K562 (cell line): ENCODE measurements around the gene TGFB2. TPM values are rescaled to one million over a fixed set of nuclear protein-coding genes. Genes with fewer than 3 reads are reported as not detected.

ENCODE experiments used
- ATAC-seq: fragments of 200-7000 bp; cut with Tn5 transposase; 3 replicates; pipeline ENCODE4 v1.9.1; 2020; ENCODE audit warnings: moderate library complexity
- Bru-seq: library from RNA; stranded (reverse); fragments of 400-500 nt; gene quantifications from one replicate; lab custom pipeline; 2021; lab: Mats Ljungman, UMichigan
- BruChase-seq, 2 experiments: library from RNA; stranded (reverse); fragments of 400-500 nt; gene quantifications; one replicate each; lab custom pipeline; 2021; lab: Mats Ljungman, UMichigan
- BruUV-seq: library from RNA; stranded (reverse); fragments of 400-500 nt; replicated peaks from 2 replicates; lab custom pipeline; 2021; lab: Mats Ljungman, UMichigan
- CTCF ChIA-PET: fragments of 300-600 bp; formaldehyde crosslinking; extraction: SDS; loops from one replicate; lab custom pipeline; 2021; ENCODE audit warnings: low intra/inter-chr PET ratio; lab: Yijun Ruan, JAX
- POLR2A ChIA-PET: fragments of 300-600, 350-650 bp; sonication (Branson Sonifier 250); formaldehyde crosslinking; extraction: SDS; loops from one replicate; lab custom pipeline; 2021; ENCODE audit warnings: antibody characterized with exemption, inconsistent platforms; lab: Yijun Ruan, JAX
- DNase-seq, 4 experiments: peaks; one replicate each; pipeline versions ENCODE4 v3.0.0 to v3.0.0-alpha.2; 2011 to 2018; ENCODE audit warnings: low spot score in 3 of 4, mixed read lengths in 3 of 4; ENCODE audit errors: extremely low read depth in 1 of 4
- FAIRE-seq: peaks from 2 replicates; lab custom pipeline; 2011; peaks lifted over from hg19 to GRCh38; lab: Jason Lieb, UNC
- H2AFZ ChIP-seq: 2 replicates; pipeline ENCODE4 v1.6.0; 2011; ENCODE audit warnings: low read depth, low read length, control low read depth, inconsistent platforms
- H3K27ac ChIP-seq: fragments of 200-600 bp; 3 replicates; pipeline ENCODE4 v1.8.0; 2011; ENCODE audit warnings: low read depth, mild to moderate bottlenecking, control low read depth, inconsistent platforms, low read length, moderate library complexity, mixed read lengths; ENCODE audit errors: extremely low read depth
- H3K27me3 ChIP-seq, 2 experiments: fragments of 300-600 bp in 1 of 2; 2 replicates in 1 of 2; 3 replicates in 1 of 2; pipeline versions ENCODE4 v1.6.0 to v1.8.0; 2011; ENCODE audit warnings: inconsistent platforms in 2 of 2, low read length in 2 of 2, mild to moderate bottlenecking in 1 of 2, mixed read lengths in 1 of 2, moderate library complexity in 1 of 2; ENCODE audit not compliant: control insufficient read depth in 2 of 2, insufficient read depth in 2 of 2
- H3K36me3 ChIP-seq: fragments of 300-600 bp; 3 replicates; pipeline ENCODE4 v1.8.0; 2011; ENCODE audit warnings: mild to moderate bottlenecking, low read length, inconsistent platforms; ENCODE audit not compliant: control insufficient read depth, insufficient read depth
- H3K4me1 ChIP-seq, 2 experiments: fragments of 200-600 bp in 1 of 2; replicated peaks in 1 of 2; 2 replicates in 1 of 2; 3 replicates in 1 of 2; pipeline versions ENCODE4 v1.5.1 to v1.8.0; 2011; ENCODE audit warnings: inconsistent platforms in 2 of 2, low read length in 2 of 2, mild to moderate bottlenecking in 1 of 2, mixed read lengths in 1 of 2, moderate library complexity in 1 of 2; ENCODE audit not compliant: control insufficient read depth in 2 of 2, insufficient read depth in 2 of 2
- H3K4me2 ChIP-seq: 2 replicates; pipeline ENCODE4 v1.6.1; 2011; ENCODE audit warnings: low read length, control low read depth, inconsistent platforms, mixed read lengths; ENCODE audit not compliant: insufficient read depth
- H3K4me3 ChIP-seq: fragments of 200-600 bp; sonication (generic), shearing (Covaris generic); 2 replicates; pipeline ENCODE4 v1.5.1; 2016; ENCODE audit warnings: control low read depth, inconsistent platforms
- H3K79me2 ChIP-seq: fragments of 200-600 bp; 3 replicates; pipeline ENCODE4 v1.8.0; 2011; ENCODE audit warnings: low read length, inconsistent platforms; ENCODE audit not compliant: control insufficient read depth, insufficient read depth
- H3K9ac ChIP-seq, 2 experiments: 2 replicates each; pipeline versions ENCODE4 v1.6.0 to v1.6.1; 2011; ENCODE audit warnings: low read depth in 2 of 2, low read length in 2 of 2, control low read depth in 1 of 2, inconsistent platforms in 1 of 2, mild to moderate bottlenecking in 1 of 2, mixed read lengths in 1 of 2; ENCODE audit not compliant: insufficient read depth in 1 of 2
- H3K9me1 ChIP-seq: one replicate; pipeline ENCODE4 v1.6.0; 2011; ENCODE audit warnings: inconsistent platforms, mild to moderate bottlenecking, low read length, moderate library complexity; ENCODE audit not compliant: control insufficient read depth, insufficient read depth
- H3K9me3 ChIP-seq: replicated peaks from 2 replicates; pipeline ENCODE4 v1.5.1; 2011; ENCODE audit warnings: low read depth, low read length, inconsistent platforms; ENCODE audit not compliant: control insufficient read depth, insufficient read depth
- H4K20me1 ChIP-seq: replicated peaks from 2 replicates; pipeline ENCODE4 v1.6.1; 2011; ENCODE audit warnings: low read length, inconsistent platforms, mixed read lengths; ENCODE audit not compliant: control insufficient read depth, insufficient read depth
- BRD4 ChIP-seq: fragments of 200-600 bp; sonication (generic); IDR thresholded peaks from 2 replicates; pipeline ENCODE4 v1.6.1; 2017; ENCODE audit warnings: inconsistent platforms
- CEBPZ ChIP-seq: fragments of 150-350 bp; IDR thresholded peaks from 2 replicates; pipeline ENCODE4 v1.6.1; 2014; ENCODE audit warnings: low read depth, mild to moderate bottlenecking, low read length, borderline replicate concordance
- ELK3 ChIP-seq: fragments of 450-650 bp; formaldehyde crosslinking; IDR thresholded peaks from 2 replicates; pipeline ENCODE4 v1.4.0; 2020; ENCODE audit warnings: mild to moderate bottlenecking
- ERF ChIP-seq: fragments of 450-650 bp; formaldehyde crosslinking; IDR thresholded peaks from 2 replicates; pipeline ENCODE4 v1.4.0; 2020; ENCODE audit warnings: mild to moderate bottlenecking, mixed read lengths
- EWSR1 ChIP-seq: fragments of 450-650 bp; IDR thresholded peaks from 2 replicates; pipeline ENCODE4 v1.6.1; 2018; ENCODE audit warnings: borderline replicate concordance, mild to moderate bottlenecking, low read depth, moderate library complexity; ENCODE audit not compliant: partially characterized antibody
- FOXJ2 ChIP-seq: fragments of 200-800 bp; sonication (Bioruptor generic); IDR thresholded peaks from 2 replicates; pipeline ENCODE4 v1.6.1; 2016; ENCODE audit warnings: missing genetic modification characterization, missing compliant biosample characterization
- MAX ChIP-seq: sonication (generic); formaldehyde crosslinking; IDR thresholded peaks from 2 replicates; pipeline ENCODE4 v1.9.0; 2022; ENCODE audit warnings: mild to moderate bottlenecking, missing genetic modification reagents
- MAZ ChIP-seq, 2 experiments: fragments of 450-650 bp in 1 of 2; sonication (generic) in 1 of 2; formaldehyde crosslinking; IDR thresholded peaks in 1 of 2; conservative IDR thresholded peaks in 1 of 2; 2 replicates each; pipeline versions ENCODE4 v1.4.0 to v1.5.0; 2020; ENCODE audit warnings: mild to moderate bottlenecking in 1 of 2, missing genetic modification reagents in 1 of 2
- ZC3H8 ChIP-seq: fragments of 450-650 bp; IDR thresholded peaks from 2 replicates; pipeline ENCODE4 v1.6.1; 2017
- WGBS: fragments of 100-300 bp; shearing (Covaris generic); methylation state at CpG from one replicate; pipeline ENCODE4 v1.1.6; 2016; ENCODE audit warnings: low coverage, mixed read lengths; ENCODE audit not compliant: insufficient coverage; ENCODE audit errors: missing lambda C conversion rate; 5-methylcytosine and 5-hydroxymethylcytosine counted together
- in situ Hi-C: fragments of 300-500 bp; cut with MboI; formaldehyde crosslinking; loops from 4 replicates; pipeline ENCODE4 v1.15.0; 2018; ENCODE audit warnings: inconsistent platforms, mixed read lengths
- intact Hi-C: fragments of 100-400 bp; cut with micrococcal nuclease; formaldehyde crosslinking; loops from 2 replicates; pipeline ENCODE4 v1.14.2; 2022
- long read RNA-seq, 3 experiments: library from polyadenylated mRNA in 2 of 3; library from RNA in 1 of 3; unstranded in 2 of 3; stranded (forward) in 1 of 3; transcript quantifications; one replicate each; pipeline ENCODE4 v2.0.0, GENCODE V29; 2019 to 2022
- polyA minus RNA-seq, 3 experiments: library from RNA; depleted of rRNA, polyadenylated mRNA; stranded (reverse); fragments of >200 nt; gene quantifications; 2 replicates each; pipeline ENCODE4 v1.2.3, GENCODE V29; 2011
- polyA plus RNA-seq, 8 experiments: library from polyadenylated mRNA; depleted of rRNA in 4 of 8; stranded (reverse) in 5 of 8; unstranded in 3 of 8; fragments of >200 nt; fragmentation: Nextera tagmentation in 2 of 8; fragmentation: Illumina TruSeq in 1 of 8; extraction: Ambion mirVana in 2 of 8; extraction: Trizol in 1 of 8; gene quantifications; 2 replicates each; pipeline versions ENCODE4 v1.2.1 to v1.2.3, GENCODE V29; 2011 to 2014; ENCODE audit warnings: inconsistent platforms in 1 of 8, missing spikeins in 1 of 8
- total RNA-seq, 7 experiments: library from RNA; depleted of rRNA in 6 of 7; stranded (reverse); fragments of >200 nt in 6 of 7; fragmentation: Illumina TruSeq in 2 of 7; extraction: Trizol in 2 of 7; gene quantifications; 2 replicates each; pipeline versions ENCODE4 v1.2.1 to v1.2.3, GENCODE V29; 2011 to 2021; ENCODE audit warnings: low replicate concordance in 1 of 7

The TGFB2 gene
- total RNA-seq (2011; cell fraction: chromatin; rRNA removed; ENCODE audit: low replicate concordance) = 0.09 TPM in 1 of 2 replicates, not detected in the other
- not detected in 2 replicates for total RNA-seq (2011; cell fraction: nucleolus; rRNA removed)
- 0.99 TPM in 1 of 2 replicates, not detected in the other for total RNA-seq (2011; cell fraction: nucleoplasm; rRNA removed)
- 0.04 and 0.41 TPM in 2 replicates for total RNA-seq (2014; rRNA removed)
- 0.11 TPM in 1 of 2 replicates, not detected in the other for total RNA-seq (2014; rRNA removed; fragmentation: Illumina TruSeq; extraction: Trizol)
- 0.04 and 0.14 TPM in 2 replicates for total RNA-seq (2015; rRNA removed; fragmentation: Illumina TruSeq; extraction: Trizol)
- total RNA-seq (2021) = 0.04 and 0.11 TPM in 2 replicates
- polyA plus RNA-seq (2011; rRNA removed) = 0.03 and 0.14 TPM in 2 replicates
- 0.01 TPM in 1 of 2 replicates, not detected in the other for polyA plus RNA-seq (2011; cell fraction: cytosol; rRNA removed)
- 0.20 and 0.36 TPM in 2 replicates for polyA plus RNA-seq (2011; cell fraction: nucleus; rRNA removed)
- 0.07 and 0.17 TPM in 2 replicates for polyA plus RNA-seq (2012)
- polyA plus RNA-seq (2014; fragmentation: Illumina TruSeq; extraction: Trizol) = 0.04 TPM in 1 of 2 replicates, not detected in the other
- not detected for polyA plus RNA-seq (2014; fragmentation: Nextera tagmentation; extraction: Ambion mirVana)
- polyA plus RNA-seq (2014; rRNA removed) = not detected in 2 replicates
- 0.14 TPM in 1 of 2 replicates, not detected in the other for polyA minus RNA-seq (2011; rRNA and poly(A)+ RNA removed)
- not detected in 2 replicates for polyA minus RNA-seq (2011; cell fraction: cytosol; rRNA and poly(A)+ RNA removed)
- 0.13 and 0.22 TPM in 2 replicates for polyA minus RNA-seq (2011; cell fraction: nucleus; rRNA and poly(A)+ RNA removed)
- Bru-seq, nascent RNA = percentile 34 among the genes with signal in this experiment
- BruChase-seq, experiment 1, labeled RNA remaining after a 2-hour chase = percentile 39 among the genes with signal in this experiment
- BruChase-seq, experiment 2, labeled RNA remaining after a 6-hour chase = percentile 37 among the genes with signal in this experiment
- long read RNA-seq, experiment 1 = 0 reads
- long read RNA-seq, experiment 2 = 0 reads
- long read RNA-seq, experiment 3 = 0 reads

GRCh38 chr1:218344814-218345672, at the start of gene TGFB2:
TGFB2 (plus strand) TSS chr1:218345336; CDS start chr1:218346702, 1,366 bp downstream.
- ChIA-PET POLR2A (interaction anchor here (0.6 to 0.7 kb wide), 2 partner anchors 191 to 1605 kb away, joined by 3 read pairs; no protein-coding TSS in a partner anchor), CTCF (interaction anchor here (0.6 kb wide), 1 partner anchor 1312 kb away, joined by 3 read pairs; no protein-coding TSS in a partner anchor)
- Histone ChIP-seq H3K79me2 (no peaks in the 10 kb centered on the region), H3K9ac (peak within 1 kb of the TSS; percentile 53 to 89), H3K36me3 (no peaks in the 10 kb centered on the region; the same call in 2 of the 3 replicates), H3K9me1 (no peaks in the 10 kb centered on the region), H3K4me2 (peak within 1 kb of the TSS; percentile 75), H3K27ac (no peak within 1 kb of the TSS), H3K27me3 (no peaks in the 10 kb centered on the region), H3K4me1 (peaks cover 5 to 15% of the 10 kb centered on the region in 2 experiments; a peak in 3 of 5 replicates), H3K4me3 (peak within 1 kb of the TSS; percentile 41), H2AFZ (peak within 1 kb of the TSS; percentile 82), H4K20me1 (no peaks in the 10 kb centered on the region), H3K9me3 (no peaks in the 10 kb centered on the region)
- DNase-seq = peak; percentile 55 to 75 (median 68)
- FAIRE-seq = peak; percentile 73
- WGBS = 12% methylated on average over 22 of the region's 22 CpGs
- peak; percentile 74 for ATAC-seq
- intact Hi-C loops (no loop called here), in situ Hi-C loops (loop anchor here (25.0 kb wide), 1 partner anchor 1467 kb away; no protein-coding TSS in a partner anchor)
- BruUV-seq = no TSS peak
- TF ChIP-seq MAZ (CRISPR knock-in tag; conservative IDR thresholded peaks at IDR 0.05 in 1 of 2, IDR thresholded peaks at IDR 0.05 in 1 of 2) = peak in 1 of 2 experiments; percentile 21; a peak in 1 of 4 replicates
- 0 out of 2 replicates have a peak, but pooled peaks have one; percentile 23 for TF ChIP-seq FOXJ2
- TF ChIP-seq ERF = no peak
- TF ChIP-seq CEBPZ = no peak
- no peak for TF ChIP-seq ELK3 (CRISPR knock-in tag)
- TF ChIP-seq EWSR1 = no peak
- TF ChIP-seq BRD4 = no peak
- TF ChIP-seq MAX = peak; percentile 42
- no peak for TF ChIP-seq ZC3H8
